ENCODE results near the gene FAM117B.

The FAM117B gene

GRCh38 chr2:202634556-202635427 lies at the start of gene FAM117B:
TSS of gene FAM117B (plus strand) at chr2:202634969. CDS start at chr2:202635188, 219 bp downstream.
- peak; percentile 97 for DNase-seq

GRCh38 chr2:202588647-202589581 lies 45.9 kb upstream of the FAM117B start:
- DNase-seq = peak; percentile 71

- DNase-seq = no peak
These were observed 45.2 kb upstream of the FAM117B start for GRCh38 chr2:202589582-202589949.

GRCh38 chr2:202592566-202592965 lies 42.2 kb upstream of the FAM117B start:
- DNase-seq = no peak

- DNase-seq = no peak
These were observed 35.7 kb upstream of the FAM117B start for GRCh38 chr2:202599105-202599504.

GRCh38 chr2:202599911-202600310 lies 34.9 kb upstream of the FAM117B start:
- no peak for DNase-seq

- no peak for DNase-seq
These were observed 30.1 kb upstream of the FAM117B start for GRCh38 chr2:202604699-202605098.

GRCh38 chr2:202605174-202605573 lies 29.6 kb upstream of the FAM117B start:
- DNase-seq = no peak

GRCh38 chr2:202608142-202608852 lies 26.5 kb upstream of the FAM117B start:
- DNase-seq = no peak

- no peak for DNase-seq
These were observed 25.2 kb upstream of the FAM117B start for GRCh38 chr2:202609381-202610145.

GRCh38 chr2:202610380-202610779 lies 24.4 kb upstream of the FAM117B start:
- no peak for DNase-seq

- no peak for DNase-seq
These were observed 22.6 kb upstream of the FAM117B start for GRCh38 chr2:202612145-202612544.

- no peak for DNase-seq
These were observed 21.3 kb upstream of the FAM117B start for GRCh38 chr2:202613479-202613878.

- no peak for DNase-seq
These were observed 10.6 kb upstream of the FAM117B start for GRCh38 chr2:202624133-202624532.

GRCh38 chr2:202627042-202627441 lies 7.7 kb upstream of the FAM117B start:
- no peak for DNase-seq

- no peak for DNase-seq
These were observed 6.0 kb upstream of the FAM117B start for GRCh38 chr2:202628646-202629198.

GRCh38 chr2:202632682-202633290 lies 2.0 kb upstream of the FAM117B start:
- no peak for DNase-seq

- no peak for DNase-seq
These were observed 1.3 kb upstream of the FAM117B start for GRCh38 chr2:202633470-202633869.

GRCh38 chr2:202635428-202636212 lies 851 bp downstream of the FAM117B start:
- peak; percentile 72 for DNase-seq

- no peak for DNase-seq
These were observed 1.4 kb downstream of the FAM117B start for GRCh38 chr2:202636213-202636513.

- no peak for DNase-seq
These were observed 4.0 kb downstream of the FAM117B start for GRCh38 chr2:202638721-202639120.
